ENCODE results near the gene TLE7. TPM values are rescaled to one million over a fixed set of nuclear protein-coding genes. Genes with fewer than 3 reads are reported as not detected.

TLE7 gene
- total RNA-seq, 1 experiment from 2014 or later, result not detected

GRCh38 chr16:71474864-71475263 lies 33.0 kb upstream of the TLE7 start:
- H3T11ph ChIP-seq (ENCODE audit: low read length), result no peak overlapping the region
- H4K5ac ChIP-seq (ENCODE audit: insufficient read length, low read depth, low read length), result no peak overlapping the region
- H3K23me2 ChIP-seq (ENCODE audit: insufficient read length, low read depth, low read length, poor library complexity, severe bottlenecking), result no peaks in the 10 kb centered on the region
- WGBS (ENCODE audit: extremely low coverage, insufficient read length, low lambda C conversion rate), result no CpG with 5 or more reads among the region's 3 CpGs
- H2BK15ac ChIP-seq (ENCODE audit: low read depth, low read length), result no peak overlapping the region
- H3K18ac ChIP-seq (ENCODE audit: insufficient read length, low read depth, low read length), result no peak overlapping the region
- no peak overlapping the region for H2AFZ ChIP-seq (ENCODE audit: low read length)
- no peaks in the 10 kb centered on the region for H3K4me1 Mint-ChIP-seq
- H2BK5ac ChIP-seq (ENCODE audit: insufficient read length, low read length), result no peak overlapping the region
- H3K56ac ChIP-seq (ENCODE audit: insufficient read length, low read depth, low read length), result no peak overlapping the region
- H3K4me3 Mint-ChIP-seq, result no peak overlapping the region
- H4K91ac ChIP-seq (ENCODE audit: insufficient read length, low read depth, low read length), result no peak overlapping the region
- H3K79me2 ChIP-seq (ENCODE audit: insufficient read depth, low read length), result no peaks in the 10 kb centered on the region
- H3K23ac ChIP-seq (ENCODE audit: insufficient read length, low read depth, low read length), result no peak overlapping the region
- H3K36me3 Mint-ChIP-seq (ENCODE audit: insufficient read depth in 1 of 3, low read depth in 3 of 3), result peaks cover 0 to 11% (median 8%) of the 10 kb centered on the region in 3 experiments; a peak in 6 of 7 replicates
- no peak overlapping the region for H2BK120ac ChIP-seq (ENCODE audit: low read depth, low read length, poor library complexity, severe bottlenecking)
- no peak overlapping the region for H4K8ac ChIP-seq (replicated peaks; ENCODE audit: insufficient read length, low read depth, low read length)
- no peak overlapping the region for H3K9ac ChIP-seq (ENCODE audit: extremely low read depth, insufficient read length, low read length)
- H3K27ac ChIP-seq (ENCODE audit: insufficient read length, low read depth, low read length), result no peak overlapping the region
- H3K27me3 Mint-ChIP-seq (ENCODE audit: low read depth), result peaks cover 2% of the 10 kb centered on the region; the same call in 1 of the 2 replicates
- H2BK12ac ChIP-seq (ENCODE audit: insufficient read length, low read depth, low read length), result no peak overlapping the region
- no peak for TF ChIP-seq CTCF (conservative IDR thresholded peaks at IDR 0.05)
- no peak overlapping the region for H3K4ac ChIP-seq (ENCODE audit: low read depth, low read length)
- H4K20me1 ChIP-seq (ENCODE audit: control insufficient read depth, insufficient read depth, insufficient read length), result no peaks in the 10 kb centered on the region
- H3K14ac ChIP-seq (ENCODE audit: insufficient read depth, low read length), result no peak overlapping the region
- no peak overlapping the region for H2AK5ac ChIP-seq (ENCODE audit: insufficient read length, low read length)
- H3K27me3 ChIP-seq (ENCODE audit: insufficient read depth, low read length), result no peaks in the 10 kb centered on the region
- no peak overlapping the region for H2BK20ac ChIP-seq (ENCODE audit: low read depth, low read length, poor library complexity, severe bottlenecking)
- no peak overlapping the region for H3K4me2 ChIP-seq (ENCODE audit: insufficient read depth, insufficient read length, low read length)
- no peaks in the 10 kb centered on the region for H3K79me1 ChIP-seq (ENCODE audit: insufficient read depth, low read depth, low read length, poor library complexity, severe bottlenecking)
- no peak overlapping the region for H3K27ac Mint-ChIP-seq
- H3K9me3 Mint-ChIP-seq, result no peaks in the 10 kb centered on the region
- H3K4me1 ChIP-seq (ENCODE audit: insufficient read depth, low read length), result no peaks in the 10 kb centered on the region
- H3K9me3 ChIP-seq (ENCODE audit: control insufficient read depth, low read depth, low read length), result no peaks in the 10 kb centered on the region
- DNase-seq, result no peak
